Panc1 (cell line): ENCODE measurements around the gene TP53I11.

Experiments
- POLR2AphosphoS5 ChIP-seq: IDR thresholded peaks from 2 replicates; pipeline ENCODE4 v1.6.1; 2012; ENCODE audit warnings: mild to moderate bottlenecking, low read depth, low read length, moderate library complexity
- TCF7L2 ChIP-seq: IDR thresholded peaks from 2 replicates; pipeline ENCODE4 v1.6.1; 2011; ENCODE audit warnings: mild to moderate bottlenecking, low read depth, low read length, inconsistent platforms
- TF ChIP-seq, protein P1 (sequence below): fragments of 450-650 bp; IDR thresholded peaks from 2 replicates; pipeline ENCODE4 v1.5.1; 2017; ENCODE audit warnings: mild to moderate bottlenecking
- TF ChIP-seq, protein P2 (sequence below), 2 experiments: IDR thresholded peaks; 2 replicates each; pipeline ENCODE4 v1.6.1; 2011 to 2012; ENCODE audit warnings: low read depth in 2 of 2, control low read depth in 1 of 2, low read length in 1 of 2, mild to moderate bottlenecking in 1 of 2, moderate library complexity in 1 of 2; ENCODE audit not compliant: insufficient read depth in 1 of 2

DNA sequence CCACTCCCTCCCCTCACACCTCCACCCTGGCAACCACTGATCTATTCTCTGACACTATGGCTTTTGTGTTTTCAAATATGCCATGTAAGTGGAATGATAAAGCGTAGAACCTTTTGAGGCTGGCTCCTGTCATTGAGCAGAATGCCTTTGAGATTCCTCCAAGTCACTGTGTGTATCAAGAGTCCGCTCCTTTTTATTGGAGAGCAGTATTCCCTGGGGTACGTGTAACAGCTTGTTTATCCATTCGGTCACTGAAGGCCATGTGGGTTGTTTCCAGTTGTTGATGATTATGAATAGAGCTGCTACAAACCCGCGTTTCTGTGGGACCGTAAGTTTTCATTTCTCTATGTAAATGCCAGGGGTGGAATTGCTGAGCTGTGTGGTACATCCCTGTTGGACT, 10.3 kb downstream of the TP53I11 start:
- TF ChIP-seq, protein P1, sequence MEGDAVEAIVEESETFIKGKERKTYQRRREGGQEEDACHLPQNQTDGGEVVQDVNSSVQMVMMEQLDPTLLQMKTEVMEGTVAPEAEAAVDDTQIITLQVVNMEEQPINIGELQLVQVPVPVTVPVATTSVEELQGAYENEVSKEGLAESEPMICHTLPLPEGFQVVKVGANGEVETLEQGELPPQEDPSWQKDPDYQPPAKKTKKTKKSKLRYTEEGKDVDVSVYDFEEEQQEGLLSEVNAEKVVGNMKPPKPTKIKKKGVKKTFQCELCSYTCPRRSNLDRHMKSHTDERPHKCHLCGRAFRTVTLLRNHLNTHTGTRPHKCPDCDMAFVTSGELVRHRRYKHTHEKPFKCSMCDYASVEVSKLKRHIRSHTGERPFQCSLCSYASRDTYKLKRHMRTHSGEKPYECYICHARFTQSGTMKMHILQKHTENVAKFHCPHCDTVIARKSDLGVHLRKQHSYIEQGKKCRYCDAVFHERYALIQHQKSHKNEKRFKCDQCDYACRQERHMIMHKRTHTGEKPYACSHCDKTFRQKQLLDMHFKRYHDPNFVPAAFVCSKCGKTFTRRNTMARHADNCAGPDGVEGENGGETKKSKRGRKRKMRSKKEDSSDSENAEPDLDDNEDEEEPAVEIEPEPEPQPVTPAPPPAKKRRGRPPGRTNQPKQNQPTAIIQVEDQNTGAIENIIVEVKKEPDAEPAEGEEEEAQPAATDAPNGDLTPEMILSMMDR: no peak
- TF ChIP-seq, protein P2, sequence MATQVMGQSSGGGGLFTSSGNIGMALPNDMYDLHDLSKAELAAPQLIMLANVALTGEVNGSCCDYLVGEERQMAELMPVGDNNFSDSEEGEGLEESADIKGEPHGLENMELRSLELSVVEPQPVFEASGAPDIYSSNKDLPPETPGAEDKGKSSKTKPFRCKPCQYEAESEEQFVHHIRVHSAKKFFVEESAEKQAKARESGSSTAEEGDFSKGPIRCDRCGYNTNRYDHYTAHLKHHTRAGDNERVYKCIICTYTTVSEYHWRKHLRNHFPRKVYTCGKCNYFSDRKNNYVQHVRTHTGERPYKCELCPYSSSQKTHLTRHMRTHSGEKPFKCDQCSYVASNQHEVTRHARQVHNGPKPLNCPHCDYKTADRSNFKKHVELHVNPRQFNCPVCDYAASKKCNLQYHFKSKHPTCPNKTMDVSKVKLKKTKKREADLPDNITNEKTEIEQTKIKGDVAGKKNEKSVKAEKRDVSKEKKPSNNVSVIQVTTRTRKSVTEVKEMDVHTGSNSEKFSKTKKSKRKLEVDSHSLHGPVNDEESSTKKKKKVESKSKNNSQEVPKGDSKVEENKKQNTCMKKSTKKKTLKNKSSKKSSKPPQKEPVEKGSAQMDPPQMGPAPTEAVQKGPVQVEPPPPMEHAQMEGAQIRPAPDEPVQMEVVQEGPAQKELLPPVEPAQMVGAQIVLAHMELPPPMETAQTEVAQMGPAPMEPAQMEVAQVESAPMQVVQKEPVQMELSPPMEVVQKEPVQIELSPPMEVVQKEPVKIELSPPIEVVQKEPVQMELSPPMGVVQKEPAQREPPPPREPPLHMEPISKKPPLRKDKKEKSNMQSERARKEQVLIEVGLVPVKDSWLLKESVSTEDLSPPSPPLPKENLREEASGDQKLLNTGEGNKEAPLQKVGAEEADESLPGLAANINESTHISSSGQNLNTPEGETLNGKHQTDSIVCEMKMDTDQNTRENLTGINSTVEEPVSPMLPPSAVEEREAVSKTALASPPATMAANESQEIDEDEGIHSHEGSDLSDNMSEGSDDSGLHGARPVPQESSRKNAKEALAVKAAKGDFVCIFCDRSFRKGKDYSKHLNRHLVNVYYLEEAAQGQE (IDR thresholded peaks at IDR 0.05; ENCODE audit: insufficient read depth in 1 of 2, low read depth in 2 of 2, low read length in 1 of 2): no peak
- TF ChIP-seq POLR2AphosphoS5 (no peak), TCF7L2 (no peak)
